GM18505 (cell line): Measurements from ENCODE around the gene DIAPH2.

Experiments
- ATAC-seq: cut with Tn5 transposase; IDR thresholded peaks from one replicate; pipeline ENCODE4 v1.9.1; 2021; ENCODE audit not compliant: unreplicated experiment
- POLR2A ChIP-seq: IDR thresholded peaks from 4 replicates; pipeline ENCODE4 v1.6.1; 2011; ENCODE audit warnings: borderline replicate concordance; ENCODE audit not compliant: insufficient read depth, insufficient read length; ENCODE audit errors: extremely low read depth

Gene DIAPH2

DNA sequence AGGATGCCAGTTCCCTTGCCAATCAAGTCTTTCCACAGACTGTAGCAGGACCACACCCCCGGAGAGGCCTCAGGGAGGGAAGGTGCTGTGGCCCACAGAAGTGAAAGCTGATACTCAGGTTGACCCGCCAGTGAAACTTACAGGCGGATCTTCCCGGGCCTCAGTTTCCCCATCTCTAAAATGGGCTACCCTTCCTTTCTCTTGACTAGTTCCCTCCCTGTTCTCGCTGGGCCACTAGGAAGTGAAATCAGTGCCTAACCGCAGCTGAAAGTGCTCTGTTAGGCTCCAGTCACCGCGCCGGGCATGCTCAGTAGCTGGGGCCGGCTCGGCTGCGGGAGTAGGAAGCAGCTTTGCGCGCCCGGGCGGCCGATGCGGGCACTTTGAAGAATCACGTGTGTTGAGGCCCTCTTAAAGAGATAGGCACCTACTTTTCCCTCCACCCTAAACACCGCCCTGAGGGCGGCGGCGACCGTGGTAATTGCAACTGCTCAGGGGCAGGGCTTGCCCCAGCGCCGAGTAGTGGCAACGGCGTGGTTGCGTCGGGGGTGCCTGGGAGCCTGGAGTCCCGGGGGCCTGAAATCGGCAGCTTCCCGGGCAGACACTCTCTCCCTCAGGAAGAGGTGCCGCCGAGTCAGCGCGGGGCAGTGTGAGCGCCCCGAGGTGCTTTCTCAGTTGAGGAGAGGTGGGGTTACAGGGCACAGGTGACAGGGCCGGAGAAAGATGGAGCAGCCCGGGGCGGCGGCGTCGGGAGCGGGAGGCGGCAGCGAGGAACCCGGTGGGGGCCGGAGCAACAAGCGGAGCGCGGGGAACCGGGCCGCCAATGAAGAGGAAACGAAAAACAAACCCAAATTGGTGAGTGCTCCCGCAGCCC lies at the start of gene DIAPH2:
Gene DIAPH2, plus strand, starts transcription at position 504 of the 871 bp plus-strand sequence.
- no peak for TF ChIP-seq POLR2A

DNA sequence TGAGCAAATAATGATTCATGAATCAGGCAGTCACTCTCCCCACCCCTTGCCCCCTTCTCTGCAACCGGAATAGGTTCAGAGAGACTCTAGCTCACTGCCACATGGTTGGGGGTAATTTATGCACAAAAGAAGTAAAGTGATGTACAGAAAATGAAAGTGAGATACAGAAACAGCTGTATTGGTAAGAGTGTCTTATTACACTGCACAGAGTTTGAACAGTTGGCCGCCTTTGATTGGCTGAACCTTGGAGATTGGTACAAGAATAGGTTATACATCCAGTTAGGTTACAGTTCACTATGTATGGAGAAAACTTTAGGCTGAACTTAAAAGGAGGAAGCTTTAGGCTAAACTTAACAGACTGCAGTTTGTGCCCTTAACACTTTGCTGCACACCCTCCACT lies 34.6 kb upstream of the DIAPH2 start:
- no peak for ATAC-seq
- no peak for TF ChIP-seq POLR2A

More for the DNA sequence above, at the start of gene DIAPH2:
- ATAC-seq: peak; percentile 88

- no peak for ATAC-seq
- no peak for TF ChIP-seq POLR2A
Observed at GRCh38 chrX:96655947-96656623, 28.6 kb upstream of the DIAPH2 start.

- TF ChIP-seq POLR2A: no peak
- ATAC-seq: no peak
Observed at GRCh38 chrX:96682516-96682915, 2.1 kb upstream of the DIAPH2 start.

- peak; percentile 0 for ATAC-seq
- TF ChIP-seq POLR2A: no peak
Observed at GRCh38 chrX:96683997-96684338, 674 bp upstream of the DIAPH2 start.

DNA sequence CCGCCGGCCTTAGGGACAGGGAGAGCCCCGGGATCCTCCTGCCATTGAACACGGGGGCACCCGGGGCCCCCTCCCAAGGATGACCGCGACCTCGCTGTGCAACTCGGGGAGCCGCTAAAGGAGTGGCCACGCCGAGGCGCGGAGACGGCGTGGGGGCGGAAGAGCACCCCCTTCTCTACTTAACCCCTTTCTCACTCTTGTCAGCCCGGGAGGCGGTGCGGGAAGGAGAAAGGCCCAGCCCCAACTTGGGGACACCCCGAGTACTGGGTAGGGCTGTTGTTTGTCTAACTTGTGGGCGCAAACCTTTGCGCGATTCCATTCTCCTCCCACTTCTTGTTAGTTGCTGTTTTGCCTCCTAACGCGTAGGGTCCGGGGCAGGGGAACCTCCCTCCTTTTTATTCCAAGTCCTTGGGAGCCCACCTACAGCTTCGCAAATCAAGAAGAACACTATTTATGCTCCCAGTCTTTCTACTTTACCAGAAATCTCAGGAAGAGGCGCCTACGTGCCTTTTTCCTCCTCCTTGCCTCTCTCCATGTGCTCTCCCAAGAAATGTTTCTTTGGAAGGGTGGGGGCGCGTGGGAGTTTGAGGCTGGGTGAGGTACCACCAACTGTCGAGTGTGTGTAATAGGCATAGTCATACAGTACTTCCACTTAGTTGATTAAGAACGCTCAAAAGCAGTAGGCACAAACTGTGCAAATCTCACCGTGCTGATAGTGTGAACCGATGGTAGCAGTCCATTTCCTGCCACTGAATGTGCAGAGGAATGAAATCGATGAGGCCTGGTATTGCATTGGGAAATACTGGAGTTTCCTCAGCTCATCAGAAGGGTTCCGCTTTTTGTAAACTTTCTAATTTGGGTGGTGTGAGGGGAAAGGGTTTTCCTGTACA lies 813 bp downstream of the DIAPH2 start:
- peak; percentile 23 for ATAC-seq
- TF ChIP-seq POLR2A: peak; percentile 25

DNA sequence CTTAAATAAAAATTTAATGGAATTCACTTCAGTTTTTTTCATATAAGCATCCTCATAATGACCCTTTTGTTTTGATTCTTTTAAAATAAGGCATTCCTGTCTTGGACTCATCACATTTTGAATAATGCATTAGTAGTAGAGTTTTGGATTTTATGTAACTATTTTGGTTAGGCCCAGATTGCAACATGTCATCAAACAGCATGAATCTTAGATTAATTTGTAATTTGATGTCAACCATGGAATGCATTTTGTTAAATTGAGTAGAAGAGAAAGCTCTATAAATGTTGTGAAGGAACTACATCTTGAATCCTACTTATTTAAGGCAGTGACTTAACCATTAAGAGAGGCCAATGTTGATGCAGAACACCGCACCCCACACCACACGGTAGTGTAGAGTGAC lies 3.1 kb downstream of the DIAPH2 start:
- no peak for ATAC-seq
- no peak for TF ChIP-seq POLR2A

GRCh38 chrX:96688789-96689188 lies 4.1 kb downstream of the DIAPH2 start:
- no peak for ATAC-seq
- TF ChIP-seq POLR2A: no peak

DNA sequence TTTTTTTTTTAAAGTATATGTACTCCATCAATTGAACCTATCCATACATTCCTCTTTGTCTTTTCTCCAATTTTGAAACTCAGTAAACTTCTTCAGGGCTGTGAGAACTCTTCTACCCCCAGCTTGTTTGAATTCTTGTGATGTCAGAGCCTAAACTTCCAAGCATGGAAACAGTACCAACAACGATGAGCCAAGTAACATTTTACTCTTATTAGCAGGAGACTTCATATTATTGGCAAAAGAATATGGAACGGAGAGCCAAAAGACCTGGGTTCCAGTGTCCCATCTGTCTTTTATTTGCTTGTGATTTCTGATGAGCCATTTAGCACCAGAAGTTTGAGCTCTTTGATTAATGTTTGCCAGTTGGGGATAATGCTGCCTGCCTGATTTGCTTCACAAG lies 5.3 kb downstream of the DIAPH2 start:
- no peak for ATAC-seq
- no peak for TF ChIP-seq POLR2A

- ATAC-seq: no peak
- TF ChIP-seq POLR2A: no peak
Observed at GRCh38 chrX:96692454-96692853, 7.8 kb downstream of the DIAPH2 start.

GRCh38 chrX:96692890-96693289 lies 8.2 kb downstream of the DIAPH2 start:
- ATAC-seq: no peak
- no peak for TF ChIP-seq POLR2A

GRCh38 chrX:96693407-96693806 lies 8.8 kb downstream of the DIAPH2 start:
- ATAC-seq: no peak
- no peak for TF ChIP-seq POLR2A

DNA sequence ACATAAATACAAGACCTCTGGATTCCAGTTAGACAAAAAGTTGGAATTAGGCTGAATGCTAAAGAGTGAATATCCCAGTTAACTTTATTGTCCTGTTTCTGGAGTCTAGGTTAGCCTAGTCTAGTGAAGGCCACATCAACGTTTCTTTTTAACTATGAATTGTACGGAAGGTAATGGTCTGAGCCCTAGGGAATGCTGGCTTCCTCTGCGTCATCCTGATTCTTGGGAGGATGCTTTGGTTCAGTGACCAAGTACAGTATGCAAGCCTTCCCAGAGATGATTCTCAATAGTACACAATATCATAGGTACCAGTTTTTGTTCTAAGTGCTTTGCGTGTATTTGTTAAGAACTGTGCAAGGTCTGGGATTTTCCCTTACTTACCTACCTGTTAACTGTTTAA lies 11.8 kb downstream of the DIAPH2 start:
- no peak for ATAC-seq
- TF ChIP-seq POLR2A: no peak
